GM04504 (cell line): Measurements from ENCODE around the gene GDF7.

Experiments
- DNase-seq: peaks from one replicate; pipeline ENCODE4 v3.0.0-alpha.2; 2012; ENCODE audit warnings: low read depth

Gene GDF7

GRCh38 chr2:20666304-20667150 is at the start of gene GDF7:
Gene GDF7 (plus strand): TSS chr2:20667144. CDS start chr2:20667240, 96 bp downstream.
- DNase-seq = no peak

GRCh38 chr2:20617892-20618467 is 49.0 kb upstream of the GDF7 start:
- DNase-seq = peak; percentile 99

- no peak for DNase-seq
These were observed 48.5 kb upstream of the GDF7 start for GRCh38 chr2:20618468-20618885.

- DNase-seq = no peak
These were observed 47.9 kb upstream of the GDF7 start for GRCh38 chr2:20618886-20619521.

GRCh38 chr2:20619624-20620024 is 47.3 kb upstream of the GDF7 start:
- DNase-seq = no peak

- DNase-seq = no peak
These were observed 46.7 kb upstream of the GDF7 start for GRCh38 chr2:20620271-20620681.

- no peak for DNase-seq
These were observed 46.1 kb upstream of the GDF7 start for GRCh38 chr2:20620696-20621365.

GRCh38 chr2:20621366-20622295 is 45.3 kb upstream of the GDF7 start:
- DNase-seq = no peak

GRCh38 chr2:20622296-20622686 is 44.7 kb upstream of the GDF7 start:
- DNase-seq = no peak

GRCh38 chr2:20622731-20623130 is 44.2 kb upstream of the GDF7 start:
- DNase-seq = no peak

- no peak for DNase-seq
These were observed 43.7 kb upstream of the GDF7 start for GRCh38 chr2:20623241-20623640.

- DNase-seq = no peak
These were observed 43.2 kb upstream of the GDF7 start for GRCh38 chr2:20623741-20624155.

- DNase-seq = no peak
These were observed 42.6 kb upstream of the GDF7 start for GRCh38 chr2:20624156-20624883.

- no peak for DNase-seq
These were observed 42.0 kb upstream of the GDF7 start for GRCh38 chr2:20624884-20625485.

- DNase-seq = no peak
These were observed 41.2 kb upstream of the GDF7 start for GRCh38 chr2:20625491-20626391.

GRCh38 chr2:20626392-20626697 is 40.6 kb upstream of the GDF7 start:
- DNase-seq = no peak

- no peak for DNase-seq
These were observed 40.0 kb upstream of the GDF7 start for GRCh38 chr2:20626698-20627513.

- no peak for DNase-seq
These were observed 39.1 kb upstream of the GDF7 start for GRCh38 chr2:20627712-20628380.
